Right forelimb (tissue), 1 donor: ENCODE results near the gene NDFIP1.
A peak's percentile ranks its signal among the peaks of the same experiment; 100 is the strongest.

Experiments
- DNase-seq: peaks from one replicate; pipeline ENCODE4 v3.0.0-alpha.2; 2018

The NDFIP1 gene

GRCh38 chr5:142095035-142095434, 13.5 kb upstream of the NDFIP1 start:
- DNase-seq, result no peak

- no peak for DNase-seq
These were observed 12.8 kb upstream of the NDFIP1 start for GRCh38 chr5:142095651-142096330.

- DNase-seq, result no peak
These were observed 12.2 kb upstream of the NDFIP1 start for GRCh38 chr5:142096382-142096781.

- DNase-seq, result no peak
These were observed 10.9 kb upstream of the NDFIP1 start for GRCh38 chr5:142097681-142098080.

GRCh38 chr5:142098275-142098674, 10.3 kb upstream of the NDFIP1 start:
- no peak for DNase-seq

- no peak for DNase-seq
These were observed 9.6 kb upstream of the NDFIP1 start for GRCh38 chr5:142098931-142099330.

- no peak for DNase-seq
These were observed 8.3 kb upstream of the NDFIP1 start for GRCh38 chr5:142100307-142100706.

GRCh38 chr5:142102980-142103740, 5.4 kb upstream of the NDFIP1 start:
- DNase-seq, result no peak

- DNase-seq, result no peak
These were observed 4.1 kb upstream of the NDFIP1 start for GRCh38 chr5:142104491-142104890.

GRCh38 chr5:142106061-142106460, 2.5 kb upstream of the NDFIP1 start:
- DNase-seq, result peak; percentile 75

GRCh38 chr5:142107036-142107735, 1.4 kb upstream of the NDFIP1 start:
- no peak for DNase-seq

GRCh38 chr5:142107736-142108431, 695 bp upstream of the NDFIP1 start:
- no peak for DNase-seq

GRCh38 chr5:142109331-142110045, 909 bp downstream of the NDFIP1 start:
- peak; percentile 63 for DNase-seq

- DNase-seq, result no peak
These were observed 1.5 kb downstream of the NDFIP1 start for GRCh38 chr5:142110046-142110531.

GRCh38 chr5:142110988-142111687, 2.6 kb downstream of the NDFIP1 start:
- no peak for DNase-seq

- DNase-seq, result no peak
These were observed 6.1 kb downstream of the NDFIP1 start for GRCh38 chr5:142114687-142115086.

GRCh38 chr5:142115937-142116614, 7.5 kb downstream of the NDFIP1 start:
- DNase-seq, result no peak

GRCh38 chr5:142117579-142118151, 9.1 kb downstream of the NDFIP1 start:
- no peak for DNase-seq

- no peak for DNase-seq
These were observed 9.6 kb downstream of the NDFIP1 start for GRCh38 chr5:142118155-142118686.

- DNase-seq, result no peak
These were observed 10.6 kb downstream of the NDFIP1 start for GRCh38 chr5:142119051-142119625.
